IMR-90 (cell line): ENCODE data around the gene NUP205. TPM values are rescaled to one million over a fixed set of nuclear protein-coding genes. Genes with fewer than 3 reads are reported as not detected.

ENCODE experiments used
- CHD1 ChIP-seq: IDR thresholded peaks from 2 replicates; pipeline ENCODE4 v1.6.1; 2012; ENCODE audit warnings: low read depth, low read length, improper control_type of control experiment
- NFE2L2 ChIP-seq: fragments of 150-350 bp; IDR thresholded peaks from 2 replicates; pipeline ENCODE4 v1.6.1; 2016; ENCODE audit warnings: low read depth, mild to moderate bottlenecking, low read length
- POLR2A ChIP-seq: IDR thresholded peaks from 2 replicates; pipeline ENCODE4 v1.6.1; 2012; ENCODE audit warnings: mild to moderate bottlenecking, low read depth, low read length
- RCOR1 ChIP-seq: IDR thresholded peaks from 2 replicates; pipeline ENCODE4 v1.6.1; 2012; ENCODE audit warnings: mild to moderate bottlenecking, low read length, improper control_type of control experiment; ENCODE audit not compliant: insufficient replicate concordance
- SMC3 ChIP-seq: fragments of 150-350 bp; IDR thresholded peaks from 2 replicates; pipeline ENCODE4 v1.6.1; 2016; ENCODE audit warnings: low read depth, mild to moderate bottlenecking, antibody characterized with exemption, low read length, moderate library complexity
- polyA plus RNA-seq, 3 experiments: library from polyadenylated mRNA; depleted of rRNA; stranded (reverse); fragments of >200 nt; gene quantifications; 2 replicates each; pipeline ENCODE4 v1.2.3, GENCODE V29; 2012; ENCODE audit warnings: low replicate concordance in 1 of 3
- total RNA-seq: library from RNA; depleted of rRNA; stranded (reverse); fragments of >200 nt; gene quantifications from 2 replicates; pipeline ENCODE4 v1.2.3, GENCODE V29; 2012
- TF ChIP-seq, protein P1 (sequence below): conservative IDR thresholded peaks from 2 replicates; pipeline ENCODE4 v1.5.1; 2012; ENCODE audit warnings: mild to moderate bottlenecking, low read depth, low read length, improper control_type of control experiment
- TF ChIP-seq, protein P2 (sequence below): fragments of 150-350 bp; IDR thresholded peaks from 2 replicates; pipeline ENCODE4 v1.6.1; 2017; ENCODE audit warnings: mild to moderate bottlenecking, antibody characterized with exemption, low read length, low read depth
- TF ChIP-seq, protein P3 (sequence below): fragments of 150-350 bp; IDR thresholded peaks from 2 replicates; pipeline ENCODE4 v1.6.1; 2016; ENCODE audit warnings: low read depth, mild to moderate bottlenecking, low read length, moderate library complexity, borderline replicate concordance

The NUP205 gene
- total and polyA plus RNA-seq, 2 of the 4 experiments (the other 2 are of a cell fraction) = 29.5 to 84.6 TPM

DNA sequence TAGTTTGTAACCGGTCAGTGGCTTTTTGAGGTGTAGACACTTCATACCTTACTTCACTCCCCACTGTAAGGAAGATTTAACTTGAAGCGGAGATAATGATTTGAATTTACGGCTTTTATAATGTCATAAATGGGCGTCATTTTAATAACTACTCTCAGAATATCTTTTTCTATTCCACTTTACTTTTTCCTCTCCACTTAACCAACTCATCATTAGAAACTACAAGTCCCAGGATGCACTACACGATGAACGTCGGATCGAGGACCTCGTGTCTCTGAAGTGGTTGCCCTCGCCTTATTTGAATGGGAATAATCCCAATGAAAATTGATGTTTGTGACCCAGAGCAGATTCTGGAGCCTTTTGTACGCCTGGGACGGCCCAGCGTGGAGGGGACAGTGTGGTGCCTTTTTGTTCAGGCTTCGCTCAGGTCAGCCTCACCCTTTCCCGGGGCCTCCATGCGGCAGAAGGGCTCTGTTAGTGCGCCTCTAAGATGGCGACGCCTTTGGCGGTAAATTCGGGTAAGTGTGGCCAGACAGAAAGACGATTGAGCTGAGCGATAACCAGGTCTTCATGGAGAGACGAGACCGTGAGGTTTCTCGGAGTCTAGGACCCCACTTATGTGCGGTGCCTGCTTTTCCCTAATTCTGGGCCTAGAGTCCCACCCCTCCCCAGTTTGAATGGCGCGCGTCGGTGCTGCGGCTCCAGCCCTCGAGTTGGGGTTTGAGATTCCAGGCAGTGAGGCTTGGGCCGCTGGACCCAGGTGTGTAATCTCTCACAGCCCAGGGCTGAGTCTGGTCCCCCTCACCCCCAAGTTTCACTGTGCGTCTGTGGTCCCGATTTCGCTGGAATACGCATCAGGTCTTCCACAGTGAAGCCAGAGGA lies at the start of gene NUP205 (continued):
- TF ChIP-seq, protein P1, sequence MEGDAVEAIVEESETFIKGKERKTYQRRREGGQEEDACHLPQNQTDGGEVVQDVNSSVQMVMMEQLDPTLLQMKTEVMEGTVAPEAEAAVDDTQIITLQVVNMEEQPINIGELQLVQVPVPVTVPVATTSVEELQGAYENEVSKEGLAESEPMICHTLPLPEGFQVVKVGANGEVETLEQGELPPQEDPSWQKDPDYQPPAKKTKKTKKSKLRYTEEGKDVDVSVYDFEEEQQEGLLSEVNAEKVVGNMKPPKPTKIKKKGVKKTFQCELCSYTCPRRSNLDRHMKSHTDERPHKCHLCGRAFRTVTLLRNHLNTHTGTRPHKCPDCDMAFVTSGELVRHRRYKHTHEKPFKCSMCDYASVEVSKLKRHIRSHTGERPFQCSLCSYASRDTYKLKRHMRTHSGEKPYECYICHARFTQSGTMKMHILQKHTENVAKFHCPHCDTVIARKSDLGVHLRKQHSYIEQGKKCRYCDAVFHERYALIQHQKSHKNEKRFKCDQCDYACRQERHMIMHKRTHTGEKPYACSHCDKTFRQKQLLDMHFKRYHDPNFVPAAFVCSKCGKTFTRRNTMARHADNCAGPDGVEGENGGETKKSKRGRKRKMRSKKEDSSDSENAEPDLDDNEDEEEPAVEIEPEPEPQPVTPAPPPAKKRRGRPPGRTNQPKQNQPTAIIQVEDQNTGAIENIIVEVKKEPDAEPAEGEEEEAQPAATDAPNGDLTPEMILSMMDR = no peak
- TF ChIP-seq NFE2L2 (no peak), SMC3 (no peak), CHD1 (no peak), RCOR1 (no peak), POLR2A (peak; percentile 69; the same call in 1 of the 2 replicates)
- TF ChIP-seq, protein P2, sequence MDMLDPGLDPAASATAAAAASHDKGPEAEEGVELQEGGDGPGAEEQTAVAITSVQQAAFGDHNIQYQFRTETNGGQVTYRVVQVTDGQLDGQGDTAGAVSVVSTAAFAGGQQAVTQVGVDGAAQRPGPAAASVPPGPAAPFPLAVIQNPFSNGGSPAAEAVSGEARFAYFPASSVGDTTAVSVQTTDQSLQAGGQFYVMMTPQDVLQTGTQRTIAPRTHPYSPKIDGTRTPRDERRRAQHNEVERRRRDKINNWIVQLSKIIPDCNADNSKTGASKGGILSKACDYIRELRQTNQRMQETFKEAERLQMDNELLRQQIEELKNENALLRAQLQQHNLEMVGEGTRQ = peak; percentile 19; the same call in 1 of the 2 replicates
- TF ChIP-seq, protein P3, sequence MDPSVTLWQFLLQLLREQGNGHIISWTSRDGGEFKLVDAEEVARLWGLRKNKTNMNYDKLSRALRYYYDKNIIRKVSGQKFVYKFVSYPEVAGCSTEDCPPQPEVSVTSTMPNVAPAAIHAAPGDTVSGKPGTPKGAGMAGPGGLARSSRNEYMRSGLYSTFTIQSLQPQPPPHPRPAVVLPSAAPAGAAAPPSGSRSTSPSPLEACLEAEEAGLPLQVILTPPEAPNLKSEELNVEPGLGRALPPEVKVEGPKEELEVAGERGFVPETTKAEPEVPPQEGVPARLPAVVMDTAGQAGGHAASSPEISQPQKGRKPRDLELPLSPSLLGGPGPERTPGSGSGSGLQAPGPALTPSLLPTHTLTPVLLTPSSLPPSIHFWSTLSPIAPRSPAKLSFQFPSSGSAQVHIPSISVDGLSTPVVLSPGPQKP = no peak
